NT2/D1 (cell line): ENCODE measurements around the gene MLLT6.

ENCODE experiments used
- DNase-seq: peaks from one replicate; pipeline ENCODE4 v3.0.0-alpha.2; 2011; ENCODE audit warnings: low read depth, low spot score
- H3K27me3 ChIP-seq: 2 replicates; pipeline ENCODE4 v1.6.0; 2011; ENCODE audit warnings: mild to moderate bottlenecking; ENCODE audit not compliant: insufficient read length, insufficient read depth
- H3K36me3 ChIP-seq: 2 replicates; pipeline ENCODE4 v1.6.1; 2011; ENCODE audit warnings: mild to moderate bottlenecking, low read length, mixed read lengths; ENCODE audit not compliant: insufficient read depth, insufficient read length
- H3K4me1 ChIP-seq: 2 replicates; pipeline ENCODE4 v1.5.1; 2011; ENCODE audit not compliant: insufficient read depth, insufficient read length
- H3K4me3 ChIP-seq: 2 replicates; pipeline ENCODE4 v1.5.1; 2011; ENCODE audit warnings: low read depth; ENCODE audit not compliant: insufficient read length
- H3K9ac ChIP-seq: 2 replicates; pipeline ENCODE4 v1.6.0; 2011; ENCODE audit warnings: low read depth; ENCODE audit not compliant: insufficient read length
- H3K9me3 ChIP-seq: 2 replicates; pipeline ENCODE4 v1.5.1; 2011; ENCODE audit warnings: mild to moderate bottlenecking, low read length; ENCODE audit not compliant: insufficient read depth
- SUZ12 ChIP-seq: IDR thresholded peaks from 2 replicates; pipeline ENCODE4 v1.6.1; 2011; ENCODE audit not compliant: insufficient read length, insufficient read depth; ENCODE audit errors: extremely low read depth
- YY1 ChIP-seq: IDR thresholded peaks from 2 replicates; pipeline ENCODE4 v1.6.1; 2011; ENCODE audit not compliant: insufficient read length, insufficient read depth
- ZNF274 ChIP-seq: IDR thresholded peaks from 2 replicates; pipeline ENCODE4 v1.6.1; 2011; ENCODE audit warnings: mild to moderate bottlenecking, low read depth, low read length

MLLT6 gene

GRCh38 chr17:38672788-38673706 lies 32.0 kb upstream of the MLLT6 start:
- Histone ChIP-seq H3K4me3 (peak overlapping the region; percentile 69), H3K27me3 (peaks cover 62% of the 10 kb centered on the region), H3K9ac (peak overlapping the region; percentile 85), H3K36me3 (no peaks in the 10 kb centered on the region), H3K4me1 (peaks cover 3% of the 10 kb centered on the region), H3K9me3 (no peaks in the 10 kb centered on the region)
- no peak for TF ChIP-seq ZNF274
- no peak for TF ChIP-seq YY1
- no peak for DNase-seq

- Histone ChIP-seq H3K9me3 (no peaks in the 10 kb centered on the region), H3K27me3 (peaks cover 61% of the 10 kb centered on the region), H3K9ac (peak overlapping the region; percentile 85), H3K4me1 (peaks cover 3% of the 10 kb centered on the region), H3K36me3 (no peaks in the 10 kb centered on the region), H3K4me3 (peak overlapping the region; percentile 69)
- DNase-seq, result no peak
- TF ChIP-seq ZNF274, result no peak
- no peak for TF ChIP-seq YY1
- no peak for TF ChIP-seq SUZ12
Observed at GRCh38 chr17:38673707-38674013, 31.4 kb upstream of the MLLT6 start.

GRCh38 chr17:38674014-38674748 lies 30.9 kb upstream of the MLLT6 start:
- H3K4me1 ChIP-seq, result peaks cover 3% of the 10 kb centered on the region
- H3K36me3 ChIP-seq, result no peaks in the 10 kb centered on the region
- H3K4me3 ChIP-seq, result peak overlapping the region; percentile 69
- H3K9me3 ChIP-seq, result no peaks in the 10 kb centered on the region
- no peak for DNase-seq
- peak overlapping the region; percentile 85 for H3K9ac ChIP-seq
- H3K27me3 ChIP-seq, result peaks cover 56% of the 10 kb centered on the region
- TF ChIP-seq SUZ12 (no peak), ZNF274 (no peak), YY1 (no peak)

- Histone ChIP-seq H3K4me1 (peaks cover 3% of the 10 kb centered on the region), H3K27me3 (peaks cover 48% of the 10 kb centered on the region), H3K9ac (peak within 1 kb of the TSS; percentile 85), H3K9me3 (no peaks in the 10 kb centered on the region), H3K36me3 (no peaks in the 10 kb centered on the region), H3K4me3 (peak within 1 kb of the TSS; percentile 69)
- TF ChIP-seq SUZ12 (no peak), ZNF274 (no peak), YY1 (no peak)
- DNase-seq, result no peak
Observed at GRCh38 chr17:38674749-38675615, 30.1 kb upstream of the MLLT6 start, which contains the start of gene EPOP. EPOP (minus strand) TSS chr17:38674957; CDS start chr17:38674495, 462 bp downstream.

GRCh38 chr17:38676706-38677504 lies 28.2 kb upstream of the MLLT6 start:
- H3K27me3 ChIP-seq, result peaks cover 42% of the 10 kb centered on the region
- H3K9me3 ChIP-seq, result no peaks in the 10 kb centered on the region
- peak overlapping the region; percentile 4 for H3K9ac ChIP-seq
- peak; percentile 64 for DNase-seq
- no peaks in the 10 kb centered on the region for H3K36me3 ChIP-seq
- no peak for TF ChIP-seq YY1
- no peak for TF ChIP-seq SUZ12
- no peak for TF ChIP-seq ZNF274
- peaks cover under 1% of the 10 kb centered on the region for H3K4me1 ChIP-seq
- no peak overlapping the region for H3K4me3 ChIP-seq

GRCh38 chr17:38677819-38678218 lies 27.3 kb upstream of the MLLT6 start:
- H3K9me3 ChIP-seq, result no peaks in the 10 kb centered on the region
- H3K36me3 ChIP-seq, result no peaks in the 10 kb centered on the region
- H3K27me3 ChIP-seq, result peaks cover 35% of the 10 kb centered on the region
- H3K4me1 ChIP-seq, result no peaks in the 10 kb centered on the region
- DNase-seq, result no peak
- no peak for TF ChIP-seq YY1
- TF ChIP-seq SUZ12, result no peak
- TF ChIP-seq ZNF274, result no peak
- no peak overlapping the region for H3K4me3 ChIP-seq
- no peak overlapping the region for H3K9ac ChIP-seq
